ENCODE data around the gene SCAF1.

The SCAF1 gene

GRCh38 chr19:49688531-49689132, 46.6 kb downstream of the SCAF1 start:
- DNase-seq, result no peak

GRCh38 chr19:49689133-49690078, 47.4 kb downstream of the SCAF1 start, which contains the start of gene ADM5:
Gene ADM5 (plus strand): TSS chr19:49689594. CDS start chr19:49689838, 244 bp downstream.
- DNase-seq, result no peak

- no peak for DNase-seq
Observed at GRCh38 chr19:49690079-49690655, 48.2 kb downstream of the SCAF1 start.

GRCh38 chr19:49690656-49691242, 48.7 kb downstream of the SCAF1 start, which contains the start of gene CPT1C:
Gene CPT1C (plus strand): TSS chr19:49691116. CDS start chr19:49692253, 1,137 bp downstream.
- no peak for DNase-seq

- peak; percentile 29 for DNase-seq
Observed at GRCh38 chr19:49691243-49692146, 49.5 kb downstream of the SCAF1 start.

DNA sequence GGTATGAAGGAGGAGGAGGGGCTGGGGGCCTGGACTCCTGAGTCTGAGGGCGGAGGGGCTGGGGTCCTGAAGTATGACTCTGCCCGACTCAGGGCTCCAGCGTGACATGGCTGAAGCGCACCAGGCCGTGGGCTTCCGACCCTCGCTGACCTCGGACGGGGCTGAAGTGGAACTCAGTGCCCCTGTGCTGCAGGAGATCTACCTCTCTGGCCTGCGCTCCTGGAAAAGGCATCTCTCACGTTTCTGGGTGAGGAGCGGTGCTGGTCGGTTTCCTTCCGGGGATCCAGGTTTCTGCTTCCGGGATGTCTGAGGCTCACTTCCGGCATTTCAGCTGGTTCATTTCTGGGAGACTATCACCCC, 50.1 kb downstream of the SCAF1 start:
- no peak for DNase-seq

GRCh38 chr19:49696115-49696514, 54.1 kb downstream of the SCAF1 start:
- DNase-seq, result no peak

GRCh38 chr19:49696865-49697264, 54.9 kb downstream of the SCAF1 start:
- DNase-seq, result no peak

GRCh38 chr19:49699364-49699763, 57.4 kb downstream of the SCAF1 start:
- no peak for DNase-seq

DNA sequence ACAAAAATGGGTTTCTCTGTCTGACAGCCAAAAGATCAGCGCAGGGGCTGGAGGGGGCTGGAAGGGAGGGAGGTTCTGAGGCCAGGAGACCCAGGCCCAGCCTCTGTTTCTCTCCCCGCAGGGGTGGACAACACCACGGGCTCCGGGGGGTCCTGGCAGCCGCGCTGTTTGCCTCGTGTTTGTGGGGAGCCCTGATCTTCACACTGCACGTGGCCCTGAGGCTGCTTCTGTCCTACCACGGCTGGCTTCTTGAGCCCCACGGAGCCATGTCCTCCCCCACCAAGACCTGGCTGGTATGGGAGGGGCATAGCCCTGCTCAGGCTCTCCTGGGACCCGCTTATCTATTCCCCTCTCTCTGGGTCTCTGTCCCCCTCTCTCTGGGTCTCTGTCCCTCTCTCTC, 58.6 kb downstream of the SCAF1 start:
- no peak for DNase-seq

- DNase-seq, result no peak
Observed at GRCh38 chr19:49701271-49701786, 59.3 kb downstream of the SCAF1 start.

DNA sequence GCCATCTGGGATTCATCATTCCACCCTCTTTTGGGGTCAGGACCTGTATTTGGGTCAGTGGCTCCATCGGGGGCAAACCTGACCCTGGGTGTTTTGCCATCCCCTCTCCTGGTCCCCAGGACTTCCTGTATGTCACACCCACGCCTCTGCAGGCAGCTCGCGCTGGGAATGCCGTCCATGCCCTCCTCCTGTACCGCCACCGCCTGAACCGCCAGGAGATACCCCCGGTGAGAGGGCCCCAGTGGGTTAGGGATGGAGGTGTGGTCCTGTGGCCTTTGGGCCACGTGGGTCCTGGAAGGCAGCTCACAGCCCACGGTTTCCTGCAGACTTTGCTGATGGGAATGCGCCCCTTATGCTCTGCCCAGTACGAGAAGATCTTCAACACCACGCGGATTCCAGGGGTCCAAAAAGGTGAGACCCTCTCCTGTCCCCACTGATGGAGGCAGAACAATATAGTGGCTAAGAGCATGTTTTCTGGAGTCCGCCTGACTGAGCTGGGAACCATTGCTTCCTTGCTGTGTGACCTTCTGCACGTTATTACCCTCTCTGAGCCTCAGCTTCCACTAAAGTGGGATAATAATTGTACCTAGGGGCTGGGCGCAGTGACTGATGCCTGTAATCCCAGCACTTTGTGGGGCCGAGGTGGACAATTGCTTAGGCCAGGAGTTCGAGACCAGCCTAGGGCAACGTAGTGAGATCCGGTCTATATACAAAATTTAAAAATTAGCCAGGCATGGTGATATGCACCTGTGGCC, 63.1 kb downstream of the SCAF1 start:
- DNase-seq, result no peak

GRCh38 chr19:49705919-49706318, 63.9 kb downstream of the SCAF1 start:
- no peak for DNase-seq
